Erythroblast (primary cell): ENCODE measurements around the gene SDK2.

ENCODE experiments used
- GATA1 ChIP-seq: IDR thresholded peaks from 2 replicates; pipeline ENCODE4 v1.6.1; 2011; ENCODE audit warnings: low read depth, mild to moderate bottlenecking, control low read depth, low read length, moderate library complexity
- POLR2A ChIP-seq: IDR thresholded peaks from 2 replicates; pipeline ENCODE4 v1.6.1; 2011; ENCODE audit warnings: mild to moderate bottlenecking, low read length

- TF ChIP-seq POLR2A, result no peak
- TF ChIP-seq GATA1, result no peak
Measured at GRCh38 chr17:73324160-73324475, 320.1 kb downstream of the SDK2 start.
